Neural cell (in vitro differentiated cells): ENCODE data around the gene ADTRP. TPM values are rescaled to one million over a fixed set of nuclear protein-coding genes. Genes with fewer than 3 reads are reported as not detected.

Experiments used
- H2AFZ ChIP-seq: fragments of 200-600, 300-800 bp; sonication (generic), shearing (Covaris generic); 2 replicates; pipeline ENCODE4 v1.6.0; 2014; ENCODE audit warnings: low read depth, mild to moderate bottlenecking, antibody characterized with exemption, low read length, moderate library complexity
- H3F3A ChIP-seq: fragments of 200-600 bp; shearing (Covaris generic); 2 replicates; pipeline ENCODE4 v1.6.1; 2016; ENCODE audit warnings: mild to moderate bottlenecking, moderate library complexity, mixed read lengths, antibody characterized with exemption, low read length; ENCODE audit not compliant: insufficient read depth, poor library complexity, severe bottlenecking
- H3K27ac ChIP-seq: fragments of 200-600, 300-800 bp; sonication (generic), shearing (Covaris generic); 2 replicates; pipeline ENCODE4 v1.5.1; 2014; ENCODE audit warnings: mild to moderate bottlenecking, low read length, moderate library complexity
- H3K27me3 ChIP-seq: fragments of 300-800, 200-600 bp; sonication (generic), shearing (Covaris generic); 2 replicates; pipeline ENCODE4 v1.6.0; 2014; ENCODE audit warnings: mild to moderate bottlenecking, low read depth, low read length, moderate library complexity; ENCODE audit not compliant: insufficient read depth
- H3K36me3 ChIP-seq: fragments of 300-800, 200-600 bp; sonication (generic), shearing (Covaris generic); 2 replicates; pipeline ENCODE4 v1.5.1; 2014; ENCODE audit warnings: mild to moderate bottlenecking, antibody characterized with exemption, low read length, moderate library complexity; ENCODE audit not compliant: insufficient read depth
- H3K4me2 ChIP-seq: fragments of 300-800, 200-600 bp; sonication (generic), shearing (Covaris generic); 2 replicates; pipeline ENCODE4 v1.6.0; 2014; ENCODE audit warnings: mild to moderate bottlenecking, low read length
- H3K4me3 ChIP-seq: fragments of 300-800, 200-600 bp; sonication (generic), shearing (Covaris generic); 2 replicates; pipeline ENCODE4 v1.5.1; 2014; ENCODE audit warnings: mild to moderate bottlenecking, low read length, moderate library complexity
- H3K79me2 ChIP-seq: fragments of 200-600 bp; shearing (Covaris generic); replicated peaks from 2 replicates; pipeline ENCODE4 v1.6.0; 2014; ENCODE audit warnings: mild to moderate bottlenecking, low read length, moderate library complexity; ENCODE audit not compliant: insufficient read depth
- H3K9ac ChIP-seq: fragments of 300-800, 200-600 bp; sonication (generic), shearing (Covaris generic); 2 replicates; pipeline ENCODE4 v1.6.1; 2016; ENCODE audit warnings: mild to moderate bottlenecking, low read length, mixed read lengths
- H3K9me2 ChIP-seq: fragments of 200-600 bp; shearing (Covaris generic); 2 replicates; pipeline ENCODE4 v1.6.1; 2016; ENCODE audit warnings: mild to moderate bottlenecking, low read length, mixed read lengths; ENCODE audit not compliant: insufficient read depth
- H3K9me3 ChIP-seq: fragments of 200-600, 300-800 bp; sonication (generic), shearing (Covaris generic); 2 replicates; pipeline ENCODE4 v1.6.1; 2016; ENCODE audit warnings: mild to moderate bottlenecking, mixed run types, low read length, moderate library complexity, mixed read lengths
- H4K20me1 ChIP-seq: fragments of 200-600 bp; shearing (Covaris generic); 2 replicates; pipeline ENCODE4 v1.6.1; 2016; ENCODE audit warnings: mild to moderate bottlenecking, mixed run types; ENCODE audit not compliant: insufficient read depth
- EP300 ChIP-seq: fragments of 450-650 bp; conservative IDR thresholded peaks from 2 replicates; pipeline ENCODE4 v1.6.1; 2014; ENCODE audit warnings: antibody characterized with exemption, mild to moderate bottlenecking, moderate library complexity; ENCODE audit not compliant: poor library complexity, severe bottlenecking
- EZH2 ChIP-seq: fragments of 200-600, 300-800 bp; shearing (Covaris generic), sonication (generic); IDR thresholded peaks from 2 replicates; pipeline ENCODE4 v1.6.1; 2014; ENCODE audit warnings: antibody characterized with exemption, low read length, borderline replicate concordance, mild to moderate bottlenecking; ENCODE audit not compliant: insufficient read depth, poor library complexity, severe bottlenecking
- MXI1 ChIP-seq: fragments of 450-650 bp; conservative IDR thresholded peaks from 2 replicates; pipeline ENCODE4 v1.6.1; 2014; ENCODE audit warnings: antibody characterized with exemption, mild to moderate bottlenecking; ENCODE audit not compliant: poor library complexity, severe bottlenecking
- POLR2AphosphoS5 ChIP-seq: IDR thresholded peaks from 2 replicates; pipeline ENCODE4 v1.6.1; 2012
- RAD21 ChIP-seq: fragments of 450-650 bp; conservative IDR thresholded peaks from 2 replicates; pipeline ENCODE4 v1.6.1; 2014; ENCODE audit warnings: antibody characterized with exemption, mild to moderate bottlenecking, moderate library complexity
- SMC3 ChIP-seq: fragments of 450-650 bp; conservative IDR thresholded peaks from 2 replicates; pipeline ENCODE4 v1.6.1; 2014; ENCODE audit warnings: antibody characterized with exemption, mild to moderate bottlenecking, moderate library complexity; ENCODE audit not compliant: poor library complexity
- TAF1 ChIP-seq: IDR thresholded peaks from 2 replicates; pipeline ENCODE4 v1.6.1; 2012; ENCODE audit warnings: low read depth
- polyA plus RNA-seq: library from polyadenylated mRNA; depleted of rRNA; stranded (reverse); fragments of >200 nt; gene quantifications from 2 replicates; pipeline ENCODE4 v1.2.3, GENCODE V29; 2014
- TF ChIP-seq, protein P1 (sequence below): IDR thresholded peaks from 2 replicates; pipeline ENCODE4 v1.6.1; 2012; ENCODE audit warnings: borderline replicate concordance
- TF ChIP-seq, protein P2 (sequence below): fragments of 450-650 bp; IDR thresholded peaks from 2 replicates; pipeline ENCODE4 v1.5.1; 2014; ENCODE audit warnings: antibody characterized with exemption, mild to moderate bottlenecking, moderate library complexity; ENCODE audit not compliant: poor library complexity, severe bottlenecking

ADTRP gene
- polyA plus RNA-seq, 1 donor from 2014 or later = not detected

DNA sequence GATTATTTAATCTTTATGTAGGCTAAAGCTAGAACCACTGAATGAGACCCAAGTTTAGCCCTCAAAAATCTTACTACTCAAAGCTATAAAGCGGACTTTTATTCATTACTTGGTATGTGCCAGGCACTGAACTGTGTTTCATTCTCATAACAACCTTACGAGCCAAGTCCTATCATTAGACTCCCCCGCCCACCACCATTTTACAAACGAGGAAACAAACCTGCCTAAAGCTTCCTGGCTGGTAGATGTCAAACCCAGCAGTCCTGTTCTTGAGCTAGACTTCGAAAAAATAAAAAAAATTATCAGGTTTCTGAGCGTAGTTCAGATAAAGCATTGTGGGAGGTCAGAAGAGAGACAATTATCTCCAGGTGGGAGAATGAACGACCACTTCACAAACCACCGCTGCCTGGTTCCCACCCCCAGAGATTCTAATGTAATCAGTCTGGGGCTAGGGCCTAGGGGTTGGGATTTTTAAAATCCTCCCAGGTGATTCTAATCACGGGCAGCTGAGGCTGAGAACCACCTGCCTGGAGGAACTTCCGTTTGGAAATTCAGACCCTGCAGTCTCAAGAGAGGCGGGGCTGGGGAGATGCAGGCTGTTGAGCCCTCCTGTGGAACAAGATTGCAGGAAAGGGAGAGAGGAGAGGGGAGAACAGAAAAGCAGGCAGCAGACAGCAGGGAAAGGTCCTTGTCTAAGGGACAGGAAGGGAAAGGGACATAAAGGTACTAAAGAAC is 8.6 kb downstream of the ADTRP start:
- Histone ChIP-seq H2AFZ (no peak overlapping the region), H3K27ac (no peak overlapping the region), H3K9ac (no peak overlapping the region), H3K9me2 (no peaks in the 10 kb centered on the region), H3K79me2 (no peaks in the 10 kb centered on the region), H3F3A (no peaks in the 10 kb centered on the region), H3K36me3 (no peaks in the 10 kb centered on the region), H3K9me3 (no peaks in the 10 kb centered on the region), H3K4me2 (no peak overlapping the region), H4K20me1 (no peaks in the 10 kb centered on the region), H3K4me3 (no peak overlapping the region), H3K27me3 (peaks cover 4% of the 10 kb centered on the region)
- TF ChIP-seq, protein P1, sequence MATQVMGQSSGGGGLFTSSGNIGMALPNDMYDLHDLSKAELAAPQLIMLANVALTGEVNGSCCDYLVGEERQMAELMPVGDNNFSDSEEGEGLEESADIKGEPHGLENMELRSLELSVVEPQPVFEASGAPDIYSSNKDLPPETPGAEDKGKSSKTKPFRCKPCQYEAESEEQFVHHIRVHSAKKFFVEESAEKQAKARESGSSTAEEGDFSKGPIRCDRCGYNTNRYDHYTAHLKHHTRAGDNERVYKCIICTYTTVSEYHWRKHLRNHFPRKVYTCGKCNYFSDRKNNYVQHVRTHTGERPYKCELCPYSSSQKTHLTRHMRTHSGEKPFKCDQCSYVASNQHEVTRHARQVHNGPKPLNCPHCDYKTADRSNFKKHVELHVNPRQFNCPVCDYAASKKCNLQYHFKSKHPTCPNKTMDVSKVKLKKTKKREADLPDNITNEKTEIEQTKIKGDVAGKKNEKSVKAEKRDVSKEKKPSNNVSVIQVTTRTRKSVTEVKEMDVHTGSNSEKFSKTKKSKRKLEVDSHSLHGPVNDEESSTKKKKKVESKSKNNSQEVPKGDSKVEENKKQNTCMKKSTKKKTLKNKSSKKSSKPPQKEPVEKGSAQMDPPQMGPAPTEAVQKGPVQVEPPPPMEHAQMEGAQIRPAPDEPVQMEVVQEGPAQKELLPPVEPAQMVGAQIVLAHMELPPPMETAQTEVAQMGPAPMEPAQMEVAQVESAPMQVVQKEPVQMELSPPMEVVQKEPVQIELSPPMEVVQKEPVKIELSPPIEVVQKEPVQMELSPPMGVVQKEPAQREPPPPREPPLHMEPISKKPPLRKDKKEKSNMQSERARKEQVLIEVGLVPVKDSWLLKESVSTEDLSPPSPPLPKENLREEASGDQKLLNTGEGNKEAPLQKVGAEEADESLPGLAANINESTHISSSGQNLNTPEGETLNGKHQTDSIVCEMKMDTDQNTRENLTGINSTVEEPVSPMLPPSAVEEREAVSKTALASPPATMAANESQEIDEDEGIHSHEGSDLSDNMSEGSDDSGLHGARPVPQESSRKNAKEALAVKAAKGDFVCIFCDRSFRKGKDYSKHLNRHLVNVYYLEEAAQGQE = no peak
- TF ChIP-seq SMC3 (no peak), POLR2AphosphoS5 (no peak), TAF1 (no peak), EZH2 (no peak), EP300 (no peak), RAD21 (no peak), MXI1 (no peak)
- TF ChIP-seq, protein P2, sequence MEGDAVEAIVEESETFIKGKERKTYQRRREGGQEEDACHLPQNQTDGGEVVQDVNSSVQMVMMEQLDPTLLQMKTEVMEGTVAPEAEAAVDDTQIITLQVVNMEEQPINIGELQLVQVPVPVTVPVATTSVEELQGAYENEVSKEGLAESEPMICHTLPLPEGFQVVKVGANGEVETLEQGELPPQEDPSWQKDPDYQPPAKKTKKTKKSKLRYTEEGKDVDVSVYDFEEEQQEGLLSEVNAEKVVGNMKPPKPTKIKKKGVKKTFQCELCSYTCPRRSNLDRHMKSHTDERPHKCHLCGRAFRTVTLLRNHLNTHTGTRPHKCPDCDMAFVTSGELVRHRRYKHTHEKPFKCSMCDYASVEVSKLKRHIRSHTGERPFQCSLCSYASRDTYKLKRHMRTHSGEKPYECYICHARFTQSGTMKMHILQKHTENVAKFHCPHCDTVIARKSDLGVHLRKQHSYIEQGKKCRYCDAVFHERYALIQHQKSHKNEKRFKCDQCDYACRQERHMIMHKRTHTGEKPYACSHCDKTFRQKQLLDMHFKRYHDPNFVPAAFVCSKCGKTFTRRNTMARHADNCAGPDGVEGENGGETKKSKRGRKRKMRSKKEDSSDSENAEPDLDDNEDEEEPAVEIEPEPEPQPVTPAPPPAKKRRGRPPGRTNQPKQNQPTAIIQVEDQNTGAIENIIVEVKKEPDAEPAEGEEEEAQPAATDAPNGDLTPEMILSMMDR = no peak

DNA sequence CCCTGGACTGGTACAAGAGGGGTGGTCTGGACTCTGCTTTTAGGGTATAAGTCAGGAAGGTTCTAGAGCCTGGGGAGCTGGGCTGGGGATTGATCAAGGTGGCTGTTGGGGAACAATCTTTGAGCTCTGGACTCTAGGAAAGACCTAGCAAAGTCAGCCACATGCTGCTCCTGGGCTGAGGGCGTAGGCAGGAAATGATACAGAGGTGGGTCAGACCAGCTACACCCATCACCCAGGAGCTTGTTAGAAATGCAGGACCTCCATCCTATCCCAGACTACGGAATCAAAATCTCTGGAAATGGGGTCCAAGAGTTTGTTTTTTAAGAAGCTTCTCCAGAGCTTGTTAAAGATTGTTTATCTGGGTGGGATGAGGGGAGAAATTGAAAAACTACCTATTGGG is 9.4 kb downstream of the ADTRP start:
- no peaks in the 10 kb centered on the region for H3K36me3 ChIP-seq
- TF ChIP-seq MXI1 (no peak), EP300 (no peak), SMC3 (no peak), RAD21 (no peak)
- TF ChIP-seq, protein P1 = no peak
- TF ChIP-seq, protein P2 = no peak

More for the DNA sequence above, 9.4 kb downstream of the ADTRP start:
- Histone ChIP-seq H3K27ac (no peak overlapping the region), H2AFZ (no peak overlapping the region), H4K20me1 (no peaks in the 10 kb centered on the region), H3F3A (no peaks in the 10 kb centered on the region), H3K79me2 (no peaks in the 10 kb centered on the region), H3K4me3 (no peak overlapping the region), H3K27me3 (peaks cover 4% of the 10 kb centered on the region), H3K9me3 (no peaks in the 10 kb centered on the region), H3K9ac (no peak overlapping the region), H3K9me2 (no peaks in the 10 kb centered on the region), H3K4me2 (no peak overlapping the region)
